HG02678 (cell line): ENCODE measurements around the gene ANKRD34A.
"Not testable (repeated sequence)": the region's sequence is repeated elsewhere in the genome, so short reads cannot be mapped to it uniquely, and the experiment has no call there.

Source experiments
- ATAC-seq: cut with Tn5 transposase; IDR thresholded peaks from one replicate; pipeline ENCODE4 v1.9.1; 2021; ENCODE audit warnings: mild to moderate bottlenecking, moderate library complexity; ENCODE audit not compliant: unreplicated experiment

The ANKRD34A gene

DNA sequence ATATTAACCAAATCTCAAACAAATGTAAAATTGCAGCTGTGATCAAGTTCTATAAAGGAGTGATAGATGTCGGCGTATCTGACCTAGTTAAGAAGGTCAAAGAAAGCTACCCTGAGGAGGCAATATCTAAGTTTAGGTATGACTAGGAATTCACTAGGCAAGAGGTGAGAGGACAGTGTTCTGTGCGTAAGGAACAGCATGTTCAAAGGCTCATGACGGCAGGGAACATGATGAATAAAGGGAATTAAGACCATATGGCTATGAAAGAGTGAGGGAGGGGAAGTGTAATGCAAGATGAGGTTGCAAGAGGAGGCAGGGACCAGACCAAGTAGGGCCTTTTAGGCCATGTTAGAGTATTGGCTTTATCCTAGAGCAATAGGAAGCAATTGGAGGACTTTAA is 15.2 kb downstream of the ANKRD34A start:
- ATAC-seq: no peak

DNA sequence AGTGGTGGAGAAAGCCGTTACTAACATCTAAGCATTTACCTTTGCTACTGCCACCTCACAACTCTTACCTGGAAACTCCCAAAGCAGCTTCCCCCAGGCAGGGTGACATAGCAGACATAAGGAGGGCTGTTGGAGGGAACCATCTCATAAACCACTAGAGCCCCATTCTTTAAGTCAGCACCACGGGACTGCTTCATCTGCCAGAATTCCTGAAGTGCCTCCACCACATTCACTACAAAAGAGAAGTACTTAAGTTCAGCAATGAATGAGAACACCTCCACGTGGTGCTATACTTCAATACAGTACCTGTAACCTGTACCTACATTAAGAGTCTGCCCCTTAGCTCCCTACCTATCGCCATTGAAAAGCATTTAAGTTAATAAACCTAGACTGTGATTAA is 16.8 kb downstream of the ANKRD34A start:
- no peak for ATAC-seq

DNA sequence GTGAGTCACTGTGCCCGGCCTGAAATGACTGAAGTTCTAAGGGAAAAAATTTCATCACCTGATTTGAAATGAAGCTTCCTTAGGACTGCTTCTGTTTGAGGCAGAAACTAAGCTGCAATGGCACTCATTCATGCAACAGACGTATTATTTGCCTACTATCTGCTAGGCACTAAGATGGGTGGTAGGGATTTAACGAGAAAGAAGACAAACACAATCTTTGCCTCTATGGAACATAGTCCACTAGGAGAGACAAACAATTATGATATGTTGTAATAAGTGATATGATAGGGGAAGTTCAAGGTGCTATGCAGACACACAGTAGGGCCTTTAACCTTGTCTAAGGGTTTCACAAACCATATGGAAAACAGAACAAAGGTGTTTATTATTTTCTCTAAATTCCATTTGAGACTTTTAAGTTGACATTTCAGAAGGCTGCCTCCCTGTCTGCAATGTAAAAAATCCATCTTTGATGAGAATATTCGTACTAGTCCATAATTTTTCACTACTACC is 17.8 kb downstream of the ANKRD34A start:
- ATAC-seq: no peak

DNA sequence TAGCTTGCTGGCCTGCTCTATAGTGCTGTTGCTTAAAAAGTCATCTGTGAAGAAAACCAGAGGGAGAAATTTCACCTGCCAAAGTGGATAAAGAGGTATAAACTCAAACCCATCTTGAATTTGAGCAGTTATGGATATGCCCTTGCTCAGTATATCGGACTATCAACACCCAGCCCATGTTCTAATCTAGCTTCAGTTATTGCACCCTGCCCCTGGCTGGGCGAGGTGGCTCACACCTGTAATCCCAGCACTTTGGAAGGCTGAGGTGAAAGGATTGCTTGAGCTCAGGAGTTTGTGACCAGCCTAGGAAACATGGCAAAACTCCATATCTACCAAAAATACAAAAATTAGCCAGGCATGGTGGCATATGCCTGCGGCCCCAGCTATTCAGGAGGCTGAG is 19.8 kb downstream of the ANKRD34A start:
- no peak for ATAC-seq

DNA sequence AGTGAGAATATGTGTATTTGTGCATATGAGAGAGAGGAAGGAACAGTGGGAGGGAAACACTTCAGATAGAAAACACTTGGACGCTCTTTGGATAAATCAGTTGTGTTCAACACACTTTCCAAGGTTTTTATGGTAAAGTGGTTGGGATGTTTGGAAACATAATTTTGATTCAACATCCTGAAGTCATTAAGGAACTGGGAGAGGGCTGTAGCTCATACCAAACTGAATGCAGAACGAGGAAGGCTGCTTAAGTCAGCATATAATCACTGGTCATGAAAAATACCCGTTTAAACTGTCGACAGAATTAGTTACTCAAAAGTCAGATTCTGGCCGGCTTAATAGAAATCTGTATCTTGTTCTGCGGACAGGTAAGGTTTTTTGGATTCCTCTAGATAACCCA is 21.5 kb downstream of the ANKRD34A start:
- ATAC-seq: no peak

DNA sequence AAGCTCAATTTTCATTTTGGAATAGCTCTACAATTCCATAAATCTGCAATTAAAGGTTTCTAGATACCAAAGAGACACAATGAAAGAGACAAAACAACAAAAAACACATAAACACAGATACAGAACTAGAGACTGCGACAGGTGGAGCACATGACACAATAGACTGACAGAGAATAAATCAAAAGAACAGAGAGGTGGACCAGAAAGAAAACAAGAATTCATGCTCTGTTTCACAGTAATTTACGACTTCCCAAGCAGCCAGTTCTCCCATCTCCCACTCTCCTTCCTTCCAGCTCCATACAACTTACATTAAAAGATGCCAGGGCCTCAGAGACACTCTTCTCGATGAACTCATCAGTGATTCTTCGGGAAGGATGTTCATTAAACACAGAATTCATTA is 22.0 kb downstream of the ANKRD34A start:
- ATAC-seq: no peak

DNA sequence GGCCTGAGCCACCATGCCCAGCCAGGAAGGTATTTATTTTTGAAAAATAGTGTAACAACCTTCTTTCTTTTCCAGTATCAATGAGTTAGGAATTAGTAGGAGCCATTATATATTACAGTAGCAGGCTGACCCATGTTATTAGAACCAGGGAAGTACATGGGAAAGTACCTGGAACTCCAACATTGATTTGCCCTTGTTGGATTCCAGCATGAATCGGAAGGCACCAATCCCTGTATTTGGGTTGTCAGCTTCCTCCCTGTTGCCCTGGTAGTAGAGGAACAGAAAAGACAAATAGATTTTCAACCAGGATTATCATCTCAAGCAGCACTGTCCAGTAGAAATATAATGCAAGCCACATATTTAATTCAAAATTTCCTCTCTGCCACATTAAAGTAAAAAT is 26.9 kb downstream of the ANKRD34A start:
- ATAC-seq: no peak

DNA sequence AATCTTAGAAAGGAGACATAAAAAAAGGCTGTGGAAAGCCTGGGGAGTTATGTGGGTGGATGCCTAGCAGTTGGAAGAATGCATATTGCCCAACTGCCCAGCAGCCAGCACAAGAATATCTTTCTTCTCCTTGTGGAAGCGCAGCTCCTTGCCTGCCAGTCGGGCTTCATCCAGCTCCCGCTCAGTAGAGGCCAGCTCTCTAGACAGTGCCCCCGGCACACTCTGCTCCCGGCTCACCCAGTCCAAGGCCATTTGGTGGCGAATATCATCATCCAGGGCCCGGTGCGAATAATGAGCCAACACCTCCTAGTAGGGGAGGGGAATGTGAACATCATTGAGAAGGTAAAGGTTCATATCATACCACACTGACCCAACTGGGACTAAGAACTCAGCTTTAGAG is 28.1 kb downstream of the ANKRD34A start:
- no peak for ATAC-seq

DNA sequence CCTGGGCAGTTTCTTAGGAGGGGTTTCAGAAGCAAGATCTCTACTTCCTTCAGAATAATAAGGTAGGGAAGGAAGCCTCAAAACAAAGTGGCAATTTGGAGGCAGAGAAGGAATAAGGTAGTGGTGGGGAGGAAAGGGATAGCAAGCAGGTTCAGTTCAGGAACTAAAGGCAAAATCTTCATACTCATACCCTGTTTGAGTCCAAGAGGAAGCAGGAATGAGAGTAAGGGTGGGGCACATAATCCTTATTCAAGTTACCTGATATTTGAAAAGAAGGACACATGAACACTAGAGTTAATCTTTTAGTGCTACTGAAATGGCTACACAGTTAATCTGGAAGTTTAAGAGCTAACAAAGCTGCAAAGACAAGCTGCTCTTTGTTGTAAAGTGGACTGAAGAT is 28.7 kb downstream of the ANKRD34A start:
- no peak for ATAC-seq

DNA sequence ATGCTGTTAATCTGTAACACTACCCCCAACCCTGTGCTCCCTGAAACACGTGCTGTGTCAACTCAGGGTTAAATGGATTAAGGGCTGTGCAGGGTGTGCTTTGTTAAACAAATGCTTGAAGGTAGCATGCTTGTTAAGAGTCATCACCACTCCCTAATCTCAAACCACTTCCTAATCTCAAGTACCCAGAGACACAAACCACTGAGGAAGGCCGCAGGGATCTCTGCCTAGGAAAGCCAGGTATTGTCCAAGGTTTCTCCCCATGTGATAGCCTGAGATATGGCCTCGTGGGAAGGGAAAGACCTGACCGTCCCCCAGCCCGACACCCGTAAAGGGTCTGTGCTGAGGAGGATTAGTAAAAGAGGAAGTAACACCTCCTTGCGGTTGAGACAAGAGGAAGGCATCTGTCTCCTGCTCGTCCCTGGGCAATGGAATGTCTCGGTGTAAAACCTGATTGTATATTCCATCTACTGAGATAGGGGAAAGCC is 31.8 kb downstream of the ANKRD34A start:
- ATAC-seq: not testable (repeated sequence)

DNA sequence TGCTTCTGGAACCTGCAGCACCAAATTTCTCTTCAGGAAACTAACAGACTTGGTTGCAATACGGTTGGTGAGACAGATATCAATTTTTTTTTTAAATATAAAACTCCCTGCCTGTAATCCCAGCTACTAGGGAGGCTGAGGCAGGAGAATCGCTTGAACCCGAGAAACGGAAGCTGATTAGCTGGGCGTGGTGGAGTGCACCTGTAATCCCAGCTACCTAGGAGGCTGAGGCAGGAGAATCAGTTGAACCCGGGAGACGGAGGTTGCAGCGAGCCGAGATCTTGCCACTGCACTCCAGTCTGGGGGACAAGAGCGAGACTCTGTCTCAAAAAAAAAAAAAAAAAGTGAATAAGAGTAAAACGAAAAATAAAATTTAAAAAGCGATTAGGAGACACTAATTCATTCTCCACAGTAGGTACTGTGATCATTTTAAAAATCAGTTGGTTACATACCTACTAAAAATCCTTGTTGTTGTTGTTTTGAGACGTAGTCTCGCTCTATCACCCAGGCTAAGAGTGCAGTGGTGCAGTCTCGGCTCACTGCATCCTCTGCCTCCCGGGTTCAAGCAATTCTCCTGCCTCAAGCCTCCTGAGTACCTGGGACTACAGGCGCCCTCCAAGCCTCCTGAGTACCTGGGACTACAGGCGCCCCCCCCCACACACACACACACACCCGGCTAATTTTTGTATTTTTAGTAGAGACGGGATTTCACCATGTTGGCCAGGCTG is 36.3 kb downstream of the ANKRD34A start:
- ATAC-seq: no peak

DNA sequence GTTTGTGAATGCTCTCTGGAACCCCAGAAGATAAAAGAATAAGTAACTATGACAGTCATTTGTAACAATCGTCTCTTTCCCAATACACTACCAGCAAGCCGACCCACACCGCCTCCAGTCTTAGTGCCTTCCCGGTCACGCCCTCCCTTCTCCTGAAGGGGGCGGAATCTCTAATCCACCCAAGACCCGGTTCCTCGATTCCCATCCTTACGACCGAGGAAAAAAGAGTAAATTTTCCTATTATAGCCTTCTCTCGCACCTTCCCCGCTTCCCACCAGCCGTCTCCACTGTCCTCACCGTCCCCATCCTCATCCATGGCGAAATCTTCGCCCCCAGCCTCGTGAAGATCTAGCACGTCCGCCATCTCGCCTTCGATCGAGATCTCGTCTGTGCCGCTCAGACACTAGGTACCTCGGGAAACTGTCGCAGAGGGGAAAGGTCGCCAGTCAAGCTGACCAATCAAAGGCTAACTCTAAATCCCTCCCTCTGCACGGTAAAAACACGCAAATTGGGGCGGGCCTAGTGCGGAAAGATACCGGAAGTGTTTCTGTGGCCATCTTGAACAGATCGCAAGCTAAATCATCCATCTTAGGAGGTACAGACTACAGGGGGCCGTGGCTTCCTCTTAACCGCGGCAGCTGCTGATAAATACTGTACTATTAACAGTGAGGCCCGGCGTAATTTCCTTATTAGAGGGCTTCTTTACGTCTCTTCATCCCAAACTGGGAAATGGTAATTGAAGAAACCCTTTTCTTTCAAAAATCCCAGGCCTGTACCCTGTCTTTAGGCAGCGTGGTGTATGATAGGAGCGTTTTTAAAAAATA is 37.1 kb downstream of the ANKRD34A start, which contains the start of gene RBM8A:
TSS of gene RBM8A (minus strand) at position 422 of the 824 bp plus-strand sequence. CDS start at position 364, 58 bp downstream.
- ATAC-seq: peak; percentile 96

DNA sequence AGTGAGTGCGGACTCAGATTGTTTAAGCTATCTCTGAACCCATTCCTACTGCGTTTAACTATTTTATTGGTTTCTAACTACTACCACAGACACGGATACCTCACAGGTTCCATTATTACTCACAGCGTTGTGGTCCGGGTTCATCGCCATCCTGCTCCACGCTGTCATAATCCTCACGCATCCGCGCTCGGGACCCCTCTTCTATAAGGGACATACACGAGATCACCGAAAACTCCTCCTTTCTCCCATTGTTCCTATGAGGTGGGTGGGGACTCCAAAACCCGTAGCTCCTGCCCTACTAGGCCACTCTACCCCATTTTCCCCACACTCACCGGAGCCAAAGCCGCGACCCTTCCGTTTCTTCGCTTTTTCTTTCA is 37.7 kb downstream of the ANKRD34A start:
- peak; percentile 5 for ATAC-seq

DNA sequence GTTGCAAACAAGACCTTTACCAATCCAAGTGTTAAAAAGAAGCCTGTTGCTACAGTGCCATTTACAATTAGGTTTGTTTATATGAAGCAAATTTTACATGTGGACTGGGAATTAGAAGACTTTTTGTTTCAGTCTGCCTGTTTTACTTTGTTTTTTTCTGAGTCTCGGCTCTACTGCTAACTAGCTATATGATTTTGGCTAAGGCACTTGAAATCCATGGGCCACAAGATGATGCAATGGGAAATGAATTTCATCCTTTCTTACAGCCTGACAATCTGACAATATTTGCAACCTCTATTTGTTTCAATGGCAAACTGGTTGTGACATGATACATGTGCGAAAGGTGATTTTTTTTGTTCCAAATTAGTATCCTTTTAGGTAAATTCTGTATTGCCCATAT is 42.1 kb downstream of the ANKRD34A start:
- no peak for ATAC-seq

DNA sequence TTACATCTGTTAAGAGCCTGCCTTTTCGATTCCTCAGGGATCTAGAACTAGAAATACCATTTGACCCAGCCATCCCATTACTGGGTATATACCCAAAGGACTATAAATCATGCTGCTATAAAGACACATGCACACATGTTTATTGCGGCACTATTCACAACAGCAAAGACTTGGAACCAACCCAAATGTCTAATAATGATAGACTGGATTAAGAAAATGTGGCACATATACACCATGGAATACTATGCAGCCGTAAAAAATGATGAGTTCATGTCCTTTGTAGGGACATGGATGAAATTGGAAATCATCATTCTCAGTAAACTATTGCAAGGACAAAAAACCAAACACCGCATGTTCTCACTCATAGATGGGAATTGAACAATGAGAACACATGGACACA is 44.1 kb downstream of the ANKRD34A start:
- ATAC-seq: not testable (repeated sequence)

DNA sequence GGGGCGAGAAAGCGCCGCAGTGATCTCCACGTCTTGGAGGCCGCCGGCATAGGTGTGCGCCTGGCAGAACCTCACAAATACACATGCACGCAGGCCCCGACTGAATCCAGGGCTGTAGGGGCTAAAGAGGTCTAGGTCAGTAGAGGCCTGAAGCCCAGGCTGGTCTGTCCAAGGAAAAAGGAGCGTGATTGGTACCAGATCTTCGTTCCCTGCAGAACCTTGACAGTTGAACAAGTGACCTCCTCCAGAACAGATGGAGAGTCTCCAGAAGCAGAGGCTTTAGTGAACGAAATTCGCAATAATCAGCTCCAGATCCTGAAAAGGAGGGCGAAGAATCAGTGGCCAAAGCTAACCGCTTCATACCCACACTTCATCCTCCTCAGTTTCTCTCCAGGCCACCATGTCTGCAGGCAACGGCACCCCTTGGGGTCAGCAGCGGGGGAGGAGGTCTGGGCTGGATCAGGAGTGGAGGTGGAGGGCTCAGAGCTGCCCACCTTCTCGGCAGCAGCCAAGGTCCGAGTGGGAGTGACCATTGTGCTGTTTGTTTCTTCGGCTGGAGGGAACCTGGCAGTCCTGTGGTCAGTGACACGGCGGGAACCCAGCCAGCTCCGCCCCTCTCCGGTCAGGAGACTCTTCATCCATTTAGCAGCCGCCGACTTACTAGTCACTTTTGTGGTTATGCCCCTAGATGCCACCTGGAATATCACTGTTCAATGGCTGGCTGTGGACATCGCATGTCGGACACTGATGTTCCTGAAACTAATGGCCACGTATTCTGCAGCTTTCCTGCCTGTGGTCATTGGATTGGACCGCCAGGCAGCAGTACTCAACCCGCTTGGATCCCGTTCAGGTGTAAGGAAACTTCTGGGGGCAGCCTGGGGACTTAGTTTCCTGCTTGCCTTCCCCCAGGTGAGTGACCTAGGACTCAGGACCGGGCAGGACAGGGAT is 45.1 kb downstream of the ANKRD34A start:
- no peak for ATAC-seq

DNA sequence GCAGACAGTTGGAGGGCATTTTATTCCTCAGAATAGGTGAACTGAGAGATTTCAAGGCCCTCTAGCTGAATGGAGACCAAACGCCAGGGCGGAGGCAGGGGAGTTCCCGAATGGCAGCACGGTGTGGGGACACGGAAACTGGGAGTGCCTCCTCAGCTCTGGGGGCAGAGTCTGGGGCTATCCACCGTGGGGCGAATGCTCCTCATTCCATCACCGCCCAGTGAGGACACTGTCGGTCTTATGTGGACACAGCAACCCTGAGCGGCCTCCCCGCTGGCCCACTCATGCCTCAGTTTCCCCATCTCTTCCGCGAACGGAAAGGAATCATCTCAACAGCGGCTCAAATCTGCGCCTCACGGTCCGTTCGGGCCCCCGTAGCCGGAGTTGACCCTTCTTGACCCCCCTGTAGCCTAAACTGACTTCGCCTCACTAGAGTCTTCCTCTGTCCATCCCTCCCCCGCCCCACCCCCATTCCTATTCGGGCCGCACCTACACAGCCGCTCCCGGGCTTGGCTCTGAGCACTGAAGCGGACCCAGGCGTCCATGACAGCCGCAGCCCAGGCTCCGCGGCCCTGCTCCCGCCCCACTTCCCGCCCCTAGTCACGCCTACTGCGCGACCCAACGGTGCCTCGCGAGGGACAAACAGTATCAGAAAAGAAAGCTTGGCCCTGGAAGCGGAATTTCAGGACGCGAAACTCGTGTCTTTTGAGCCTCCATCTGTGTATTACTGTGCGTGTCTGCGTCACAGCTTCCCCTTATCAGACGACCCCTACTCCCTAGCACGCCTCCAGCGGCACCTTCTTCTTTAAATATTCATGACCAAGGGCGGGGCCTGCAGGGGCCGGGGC is 46.0 kb downstream of the ANKRD34A start, which contains the start of gene PEX11B:
TSS of gene PEX11B (minus strand) at position 574 of the 848 bp plus-strand sequence. CDS start at position 545, 29 bp downstream.
- peak; percentile 89 for ATAC-seq

DNA sequence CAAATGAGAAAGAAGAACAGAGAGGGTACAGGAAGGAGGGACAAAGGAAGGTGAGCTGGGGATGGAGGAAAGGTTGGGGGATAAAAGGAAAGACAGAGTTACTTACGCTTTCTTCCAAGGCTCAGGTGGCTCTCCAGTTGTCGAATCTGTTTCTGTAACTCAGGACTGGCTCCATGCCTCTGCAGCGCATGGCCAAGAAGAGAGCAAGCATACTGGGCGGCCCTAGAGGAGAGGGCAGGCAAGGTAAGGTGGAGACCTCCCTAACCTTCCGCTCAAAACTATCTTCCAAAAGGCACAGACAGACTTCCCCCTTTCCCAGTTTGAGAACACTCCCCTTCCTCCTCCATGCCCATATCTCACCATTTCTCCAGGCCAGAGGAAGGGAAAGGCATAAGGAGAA is 46.8 kb downstream of the ANKRD34A start:
- ATAC-seq: no peak

DNA sequence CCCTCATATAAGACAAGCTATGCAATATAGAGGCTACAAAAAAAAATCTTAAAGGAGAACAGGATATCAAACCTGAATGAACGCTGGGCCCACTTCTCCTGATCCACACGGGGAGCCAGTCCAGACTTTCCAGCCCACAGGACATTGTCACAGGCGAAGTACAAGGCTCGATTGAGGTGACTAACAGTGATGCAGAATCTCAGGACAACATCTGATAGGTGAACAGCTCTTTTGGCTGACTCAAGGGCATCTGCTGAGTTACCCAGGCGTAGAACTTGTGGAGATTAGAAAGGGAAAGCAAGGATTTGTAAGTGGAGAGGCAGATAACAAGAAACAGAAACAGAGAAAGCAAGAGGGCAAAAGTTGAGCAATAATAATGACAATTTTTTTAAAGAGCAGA is 47.6 kb downstream of the ANKRD34A start:
- ATAC-seq: no peak
